Measurements from ENCODE around the gene EYA3.

DNA sequence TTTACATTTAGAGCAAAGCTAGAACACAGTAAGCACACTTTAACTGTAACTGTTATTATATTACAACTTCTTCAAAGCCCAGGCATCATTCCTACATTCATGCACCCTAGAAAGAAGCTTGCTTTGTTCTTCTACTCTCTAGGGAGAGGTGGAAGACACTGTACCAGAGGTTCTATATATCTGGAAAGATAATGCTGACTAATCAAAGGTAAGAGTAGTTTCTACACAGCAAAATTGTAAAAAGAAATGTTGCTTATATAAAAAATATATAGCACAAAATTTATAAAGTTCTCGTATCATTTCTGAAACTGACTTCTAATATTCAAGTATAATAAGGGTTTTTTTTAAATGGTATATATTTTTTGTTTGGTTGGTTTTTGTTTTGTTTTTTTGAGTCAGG lies 44.0 kb downstream of the EYA3 start:
- TF ChIP-seq TAF1 (IDR thresholded peaks at IDR 0.05; ENCODE audit: borderline replicate concordance, low read depth, low read length), result no peak
- no peak for TF ChIP-seq POLR2A (IDR thresholded peaks at IDR 0.05; ENCODE audit: low read depth, low read length)
